Smooth muscle cell (in vitro differentiated cells): ENCODE results near the gene CFDP1. TPM values are rescaled to one million over a fixed set of nuclear protein-coding genes. Genes with fewer than 3 reads are reported as not detected.

Source experiments
- DNase-seq: peaks from one replicate; lab custom pipeline; 2025; ENCODE audit not compliant: unreplicated experiment; lab: John Stamatoyannopoulos, UW
- H2AFZ ChIP-seq: fragments of 200-600 bp; sonication (generic); 2 replicates; pipeline ENCODE4 v1.6.0; 2016; ENCODE audit warnings: antibody characterized with exemption, low read depth, mild to moderate bottlenecking
- H3F3A ChIP-seq: fragments of 200-600 bp; sonication (generic); 2 replicates; pipeline ENCODE4 v1.6.0; 2017; ENCODE audit warnings: antibody characterized with exemption, low read depth
- H3K27ac ChIP-seq: fragments of 200-600 bp; sonication (generic); 2 replicates; pipeline ENCODE4 v1.5.1; 2016; ENCODE audit warnings: low read depth, mild to moderate bottlenecking
- H3K27me3 ChIP-seq: fragments of 200-600 bp; sonication (generic); 2 replicates; pipeline ENCODE4 v1.6.1; 2016; ENCODE audit warnings: low read depth, mild to moderate bottlenecking
- H3K36me3 ChIP-seq: fragments of 200-600 bp; sonication (generic); 2 replicates; pipeline ENCODE4 v1.5.1; 2016; ENCODE audit warnings: low read depth
- H3K4me1 ChIP-seq: fragments of 200-600 bp; sonication (generic); 2 replicates; pipeline ENCODE4 v1.5.1; 2016; ENCODE audit warnings: low read depth
- H3K4me2 ChIP-seq: fragments of 200-600 bp; sonication (generic); 2 replicates; pipeline ENCODE4 v1.6.0; 2016; ENCODE audit warnings: mild to moderate bottlenecking
- H3K4me3 ChIP-seq: fragments of 200-600 bp; sonication (generic); 2 replicates; pipeline ENCODE4 v1.5.1; 2016; ENCODE audit warnings: mild to moderate bottlenecking
- H3K79me2 ChIP-seq: fragments of 200-600 bp; sonication (generic); 2 replicates; pipeline ENCODE4 v1.6.0; 2016; ENCODE audit warnings: low read depth, mild to moderate bottlenecking
- H3K9ac ChIP-seq: fragments of 200-600 bp; sonication (generic); 2 replicates; pipeline ENCODE4 v1.6.0; 2016; ENCODE audit warnings: low read depth
- H3K9me3 ChIP-seq: fragments of 200-600 bp; sonication (generic); replicated peaks from 2 replicates; pipeline ENCODE4 v1.5.1; 2016; ENCODE audit warnings: low read depth
- H4K20me1 ChIP-seq: fragments of 200-600 bp; sonication (generic); 2 replicates; pipeline ENCODE4 v1.6.0; 2016; ENCODE audit warnings: low read depth
- WGBS: methylation state at CpG from one replicate; pipeline ENCODE4 v1.1.7; 2016; ENCODE audit warnings: low lambda C conversion rate; 5-methylcytosine and 5-hydroxymethylcytosine counted together
- polyA plus RNA-seq: library from polyadenylated mRNA; unstranded; fragments of >200 nt; fragmentation: Nextera tagmentation; extraction: Ambion mirVana; gene quantifications from 2 replicates; pipeline ENCODE4 v1.2.1, GENCODE V29; 2016
- total RNA-seq: library from RNA; depleted of rRNA; stranded (reverse); fragments of >200 nt; gene quantifications from 2 replicates; pipeline ENCODE4 v1.2.3, GENCODE V29; 2014
- TF ChIP-seq, protein P1 (sequence below): fragments of 200-600 bp; sonication (generic); IDR thresholded peaks from 2 replicates; pipeline ENCODE4 v1.5.1; 2017; ENCODE audit warnings: borderline replicate concordance, mild to moderate bottlenecking, antibody characterized with exemption; ENCODE audit not compliant: insufficient read depth, poor library complexity, severe bottlenecking

Gene CFDP1
- total and polyA plus RNA-seq, 2 experiments from 2014 or later = 59.0 to 91.0 TPM

DNA sequence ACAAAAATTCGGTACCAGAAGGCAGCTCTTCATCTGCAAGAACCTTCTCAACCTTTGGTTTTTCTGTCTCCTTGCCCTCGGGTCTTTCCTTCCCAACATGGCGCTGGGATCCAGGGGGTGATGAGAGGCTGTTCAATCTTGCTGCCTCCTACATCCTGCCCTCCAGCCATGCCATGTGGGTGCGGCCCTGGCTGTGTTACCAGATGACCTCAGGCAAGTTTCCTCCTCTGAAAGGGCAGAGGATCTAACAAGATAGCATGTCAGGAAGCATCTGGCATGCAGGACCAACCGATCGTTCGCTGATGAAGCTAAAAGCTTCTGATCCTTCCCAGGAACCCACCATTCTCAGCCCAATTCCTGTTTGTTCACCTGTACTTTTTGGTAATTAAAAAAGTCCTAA, 145.1 kb downstream of the CFDP1 start:
- TF ChIP-seq, protein P1, sequence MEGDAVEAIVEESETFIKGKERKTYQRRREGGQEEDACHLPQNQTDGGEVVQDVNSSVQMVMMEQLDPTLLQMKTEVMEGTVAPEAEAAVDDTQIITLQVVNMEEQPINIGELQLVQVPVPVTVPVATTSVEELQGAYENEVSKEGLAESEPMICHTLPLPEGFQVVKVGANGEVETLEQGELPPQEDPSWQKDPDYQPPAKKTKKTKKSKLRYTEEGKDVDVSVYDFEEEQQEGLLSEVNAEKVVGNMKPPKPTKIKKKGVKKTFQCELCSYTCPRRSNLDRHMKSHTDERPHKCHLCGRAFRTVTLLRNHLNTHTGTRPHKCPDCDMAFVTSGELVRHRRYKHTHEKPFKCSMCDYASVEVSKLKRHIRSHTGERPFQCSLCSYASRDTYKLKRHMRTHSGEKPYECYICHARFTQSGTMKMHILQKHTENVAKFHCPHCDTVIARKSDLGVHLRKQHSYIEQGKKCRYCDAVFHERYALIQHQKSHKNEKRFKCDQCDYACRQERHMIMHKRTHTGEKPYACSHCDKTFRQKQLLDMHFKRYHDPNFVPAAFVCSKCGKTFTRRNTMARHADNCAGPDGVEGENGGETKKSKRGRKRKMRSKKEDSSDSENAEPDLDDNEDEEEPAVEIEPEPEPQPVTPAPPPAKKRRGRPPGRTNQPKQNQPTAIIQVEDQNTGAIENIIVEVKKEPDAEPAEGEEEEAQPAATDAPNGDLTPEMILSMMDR = no peak
- 95% methylated on average over 7 of the region's 7 CpGs for WGBS
- no peaks in the 10 kb centered on the region for H4K20me1 ChIP-seq
- no peaks in the 10 kb centered on the region for H3K79me2 ChIP-seq
- no peak overlapping the region for H3K4me2 ChIP-seq
- no peaks in the 10 kb centered on the region for H3K27me3 ChIP-seq
- no peak overlapping the region for H3K9ac ChIP-seq
- H3K4me1 ChIP-seq = peaks cover 2% of the 10 kb centered on the region
- H3K27ac ChIP-seq = no peak overlapping the region
- no peak overlapping the region for H2AFZ ChIP-seq
- no peaks in the 10 kb centered on the region for H3K9me3 ChIP-seq
- no peaks in the 10 kb centered on the region for H3K36me3 ChIP-seq
- peaks cover 3% of the 10 kb centered on the region for H3F3A ChIP-seq
- H3K4me3 ChIP-seq = no peak overlapping the region
- DNase-seq = no peak

DNA sequence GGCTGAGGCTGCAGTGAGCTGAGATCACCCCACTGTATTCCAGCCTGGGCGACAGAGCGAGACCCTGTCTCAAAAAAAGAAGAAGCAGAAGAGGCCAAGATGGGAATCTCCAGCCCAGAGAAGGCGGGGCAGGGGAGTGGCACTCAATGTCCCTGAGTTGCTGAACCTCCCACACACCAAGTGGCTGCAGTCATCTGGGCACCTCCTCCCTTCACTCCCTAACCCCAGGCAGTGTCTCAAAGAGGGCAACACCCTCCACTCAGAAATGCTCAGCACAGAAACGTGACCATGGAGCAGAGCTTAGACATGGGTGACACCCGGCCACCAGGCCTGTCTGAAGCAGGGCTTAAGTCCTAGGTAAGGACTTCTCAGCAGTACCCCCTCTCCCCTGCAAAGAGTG, 145.6 kb downstream of the CFDP1 start:
- H3K4me3 ChIP-seq = no peak overlapping the region
- H4K20me1 ChIP-seq = no peaks in the 10 kb centered on the region
- H3K36me3 ChIP-seq = no peaks in the 10 kb centered on the region
- H3K9ac ChIP-seq = no peak overlapping the region
- DNase-seq = no peak
- no peak overlapping the region for H3K4me2 ChIP-seq
- H3K9me3 ChIP-seq = no peaks in the 10 kb centered on the region
- H2AFZ ChIP-seq = no peak overlapping the region
- 90% methylated on average over 5 of the region's 5 CpGs for WGBS
- H3K27ac ChIP-seq = no peak overlapping the region
- H3K27me3 ChIP-seq = no peaks in the 10 kb centered on the region
- TF ChIP-seq, protein P1 = no peak
- no peaks in the 10 kb centered on the region for H3K79me2 ChIP-seq
- H3K4me1 ChIP-seq = no peaks in the 10 kb centered on the region
- no peaks in the 10 kb centered on the region for H3F3A ChIP-seq

DNA sequence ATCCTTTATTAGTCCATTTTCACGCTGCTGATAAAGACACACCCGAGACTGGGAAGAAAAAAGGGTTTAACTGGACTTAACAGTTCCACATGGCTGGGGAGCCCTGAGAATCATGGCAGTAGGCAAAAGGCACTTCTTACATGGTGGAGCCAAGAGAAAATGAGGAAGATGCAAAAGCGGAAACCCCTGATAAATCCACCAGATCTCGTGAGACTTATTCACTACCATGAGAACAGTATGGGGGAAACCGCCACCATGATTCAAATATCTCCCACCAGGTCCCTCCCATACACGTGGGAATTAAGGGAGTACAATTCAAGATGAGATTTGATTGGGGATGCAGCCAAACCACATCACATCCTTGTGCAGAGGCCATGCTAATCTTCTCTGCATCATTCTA, 146.9 kb downstream of the CFDP1 start:
- no peaks in the 10 kb centered on the region for H3K27me3 ChIP-seq
- no peaks in the 10 kb centered on the region for H4K20me1 ChIP-seq
- TF ChIP-seq, protein P1 = no peak
- no peaks in the 10 kb centered on the region for H3K36me3 ChIP-seq
- no peaks in the 10 kb centered on the region for H3K9me3 ChIP-seq
- no peak overlapping the region for H3K27ac ChIP-seq
- WGBS = 93% methylated on average over 6 of the region's 6 CpGs
- H3K4me3 ChIP-seq = no peak overlapping the region
- H2AFZ ChIP-seq = no peak overlapping the region
- H3K79me2 ChIP-seq = no peaks in the 10 kb centered on the region
- no peak overlapping the region for H3K4me2 ChIP-seq
- no peak overlapping the region for H3K9ac ChIP-seq
- no peak for DNase-seq
- H3K4me1 ChIP-seq = no peaks in the 10 kb centered on the region
- no peaks in the 10 kb centered on the region for H3F3A ChIP-seq

DNA sequence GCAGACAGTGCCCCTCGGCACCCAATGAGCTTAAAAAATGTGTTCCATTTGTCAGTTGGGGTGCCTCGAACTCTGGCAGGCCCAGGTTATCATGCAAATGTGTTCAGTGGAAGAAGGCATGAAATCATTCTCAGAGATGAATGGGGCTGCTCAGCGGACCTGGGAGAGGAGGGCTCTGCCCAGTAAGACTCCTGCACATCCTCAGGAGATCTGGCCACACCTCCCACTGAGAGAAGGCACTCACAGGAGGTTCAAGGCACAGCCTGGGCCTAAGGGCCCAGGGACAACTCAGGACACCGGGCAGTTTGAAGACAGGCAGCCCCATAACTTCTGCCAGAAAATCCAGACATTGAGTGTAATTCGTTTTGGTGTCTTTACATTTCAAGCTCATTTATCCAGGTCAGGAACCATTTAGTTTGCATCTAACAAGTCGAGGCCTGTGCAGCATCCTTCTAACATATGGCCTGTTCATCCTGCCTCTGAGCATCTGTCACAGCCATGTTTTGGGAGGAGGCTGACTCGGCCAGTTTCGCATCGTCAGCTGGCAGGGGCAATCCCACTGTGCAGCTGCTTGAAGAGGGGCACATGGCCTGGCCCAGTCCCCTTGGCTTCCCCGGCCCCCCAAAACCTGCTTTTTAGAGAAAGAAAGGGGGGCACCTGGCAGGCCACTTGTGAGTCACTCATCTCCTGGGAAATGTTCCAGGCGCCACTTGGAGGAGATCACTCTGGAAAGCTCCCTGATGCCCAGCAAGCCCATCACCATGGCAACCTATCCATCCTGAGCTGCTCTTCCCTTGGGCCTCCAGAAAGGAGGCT, 150.6 kb downstream of the CFDP1 start:
- H3K4me2 ChIP-seq = no peak overlapping the region
- no peak overlapping the region for H2AFZ ChIP-seq
- no peaks in the 10 kb centered on the region for H3K36me3 ChIP-seq
- H4K20me1 ChIP-seq = no peaks in the 10 kb centered on the region
- 91% methylated on average over 11 of the region's 11 CpGs for WGBS
- TF ChIP-seq, protein P1 = no peak
- no peak overlapping the region for H3K4me3 ChIP-seq
- H3F3A ChIP-seq = no peaks in the 10 kb centered on the region
- no peaks in the 10 kb centered on the region for H3K4me1 ChIP-seq
- DNase-seq = no peak
- H3K79me2 ChIP-seq = no peaks in the 10 kb centered on the region
- no peak overlapping the region for H3K9ac ChIP-seq
- no peaks in the 10 kb centered on the region for H3K27me3 ChIP-seq
- no peak overlapping the region for H3K27ac ChIP-seq
- no peaks in the 10 kb centered on the region for H3K9me3 ChIP-seq
